Parathyroid adenoma (tissue), 2 donors: Measurements from ENCODE around the gene GPR18.

Experiments used
- H2AFZ ChIP-seq: fragments of 300-600 bp; sonication (generic); one replicate; pipeline ENCODE4 v1.7.0; 2017; ENCODE audit warnings: antibody characterized with exemption, mild to moderate bottlenecking
- H3K27ac ChIP-seq: fragments of 300-600 bp; sonication (generic); one replicate; pipeline ENCODE4 v1.7.0; 2017
- H3K27me3 ChIP-seq: fragments of 300-600 bp; sonication (generic); one replicate; pipeline ENCODE4 v1.7.0; 2017; ENCODE audit warnings: low read length; ENCODE audit not compliant: control insufficient read depth, insufficient read depth
- H3K36me3 ChIP-seq: fragments of 300-600 bp; sonication (generic); one replicate; pipeline ENCODE4 v1.7.0; 2017; ENCODE audit warnings: low read length; ENCODE audit not compliant: control insufficient read depth, insufficient read depth
- H3K4me1 ChIP-seq: fragments of 300-600 bp; sonication (generic); one replicate; pipeline ENCODE4 v1.7.0; 2017; ENCODE audit warnings: control low read depth
- H3K4me2 ChIP-seq: fragments of 300-600 bp; sonication (generic); one replicate; pipeline ENCODE4 v1.7.0; 2017; ENCODE audit warnings: low read length
- H3K4me3 ChIP-seq: fragments of 300-600 bp; sonication (generic); one replicate; pipeline ENCODE4 v1.7.0; 2017; ENCODE audit warnings: low read depth, low read length
- H3K79me2 ChIP-seq: fragments of 300-600 bp; sonication (generic); one replicate; pipeline ENCODE4 v1.7.0; 2017; ENCODE audit warnings: control low read depth
- H3K9ac ChIP-seq: fragments of 300-600 bp; sonication (generic); one replicate; pipeline ENCODE4 v1.7.0; 2017; ENCODE audit warnings: mild to moderate bottlenecking
- H3K9me3 ChIP-seq: fragments of 300-600 bp; sonication (generic); one replicate; pipeline ENCODE4 v1.7.0; 2017; ENCODE audit warnings: low read length; ENCODE audit not compliant: control insufficient read depth
- TF ChIP-seq, protein P1 (sequence below): fragments of 300-600 bp; sonication (generic); IDR thresholded peaks from one replicate; pipeline ENCODE4 v1.7.0; 2017; ENCODE audit warnings: antibody characterized with exemption, mild to moderate bottlenecking
- donor health status: primary hyperparathyroidism.

Gene GPR18

DNA sequence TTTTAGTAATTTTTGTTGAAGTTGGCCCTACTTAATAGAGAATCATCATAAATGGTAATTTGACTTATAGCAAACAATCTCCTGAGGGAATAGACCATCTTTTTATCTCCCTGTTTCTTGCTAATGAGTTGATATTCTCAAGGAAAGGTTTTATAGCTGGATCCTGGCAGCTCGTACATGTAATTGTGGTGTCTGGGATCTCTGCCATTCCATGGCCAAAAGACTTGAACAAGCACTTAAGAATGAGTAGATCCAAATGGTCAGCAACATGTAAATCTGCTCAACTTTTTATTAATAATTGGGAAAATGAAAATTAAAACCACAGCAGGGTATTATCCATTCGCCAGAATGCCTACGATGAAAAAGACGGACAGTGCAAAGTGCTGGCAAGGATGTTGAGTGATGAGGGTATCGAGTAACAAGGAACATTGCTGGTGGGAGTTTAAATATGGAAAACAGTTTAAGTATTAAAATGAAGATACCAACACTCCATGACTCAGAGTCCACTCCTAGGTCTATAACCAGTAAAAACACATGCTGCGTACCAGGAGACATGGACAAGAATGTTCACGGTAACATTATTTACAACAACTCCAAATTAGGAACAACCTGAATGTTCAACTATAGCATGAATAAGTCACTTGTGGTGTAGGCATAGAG is 5.1 kb upstream of the GPR18 start:
- Histone ChIP-seq H3K4me1 (no peaks in the 10 kb centered on the region), H3K9me3 (no peaks in the 10 kb centered on the region), H3K9ac (no peak overlapping the region), H3K27me3 (no peaks in the 10 kb centered on the region), H2AFZ (no peak overlapping the region), H3K4me2 (no peak overlapping the region), H3K36me3 (no peaks in the 10 kb centered on the region), H3K27ac (no peak overlapping the region), H3K79me2 (no peaks in the 10 kb centered on the region), H3K4me3 (no peak overlapping the region)
- TF ChIP-seq, protein P1, sequence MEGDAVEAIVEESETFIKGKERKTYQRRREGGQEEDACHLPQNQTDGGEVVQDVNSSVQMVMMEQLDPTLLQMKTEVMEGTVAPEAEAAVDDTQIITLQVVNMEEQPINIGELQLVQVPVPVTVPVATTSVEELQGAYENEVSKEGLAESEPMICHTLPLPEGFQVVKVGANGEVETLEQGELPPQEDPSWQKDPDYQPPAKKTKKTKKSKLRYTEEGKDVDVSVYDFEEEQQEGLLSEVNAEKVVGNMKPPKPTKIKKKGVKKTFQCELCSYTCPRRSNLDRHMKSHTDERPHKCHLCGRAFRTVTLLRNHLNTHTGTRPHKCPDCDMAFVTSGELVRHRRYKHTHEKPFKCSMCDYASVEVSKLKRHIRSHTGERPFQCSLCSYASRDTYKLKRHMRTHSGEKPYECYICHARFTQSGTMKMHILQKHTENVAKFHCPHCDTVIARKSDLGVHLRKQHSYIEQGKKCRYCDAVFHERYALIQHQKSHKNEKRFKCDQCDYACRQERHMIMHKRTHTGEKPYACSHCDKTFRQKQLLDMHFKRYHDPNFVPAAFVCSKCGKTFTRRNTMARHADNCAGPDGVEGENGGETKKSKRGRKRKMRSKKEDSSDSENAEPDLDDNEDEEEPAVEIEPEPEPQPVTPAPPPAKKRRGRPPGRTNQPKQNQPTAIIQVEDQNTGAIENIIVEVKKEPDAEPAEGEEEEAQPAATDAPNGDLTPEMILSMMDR = no peak

DNA sequence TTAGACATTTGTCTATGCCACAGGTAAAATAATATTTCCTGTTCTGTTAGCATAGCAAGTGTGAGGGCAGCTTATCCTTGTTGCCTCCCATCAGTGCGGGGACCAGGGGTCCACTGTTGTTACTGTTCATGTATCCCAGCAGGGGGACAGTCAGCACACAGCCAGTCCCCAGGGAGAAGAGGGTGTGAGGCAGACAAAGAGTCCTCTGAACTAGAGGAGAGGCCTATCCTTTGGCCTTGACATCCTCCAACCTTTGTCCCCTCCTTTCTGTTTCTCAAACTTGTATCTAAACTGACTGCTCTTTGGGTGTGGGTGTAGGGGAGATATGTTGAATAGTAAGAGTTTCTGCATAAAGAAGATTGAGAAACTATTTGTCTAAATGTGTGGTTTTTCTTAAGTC is 2.9 kb upstream of the GPR18 start:
- Histone ChIP-seq H3K4me2 (no peak overlapping the region), H3K27me3 (no peaks in the 10 kb centered on the region), H3K9me3 (no peaks in the 10 kb centered on the region), H2AFZ (no peak overlapping the region), H3K4me1 (no peaks in the 10 kb centered on the region), H3K4me3 (no peak overlapping the region), H3K36me3 (no peaks in the 10 kb centered on the region), H3K79me2 (no peaks in the 10 kb centered on the region), H3K27ac (no peak overlapping the region), H3K9ac (no peak overlapping the region)
- TF ChIP-seq, protein P1 = no peak

DNA sequence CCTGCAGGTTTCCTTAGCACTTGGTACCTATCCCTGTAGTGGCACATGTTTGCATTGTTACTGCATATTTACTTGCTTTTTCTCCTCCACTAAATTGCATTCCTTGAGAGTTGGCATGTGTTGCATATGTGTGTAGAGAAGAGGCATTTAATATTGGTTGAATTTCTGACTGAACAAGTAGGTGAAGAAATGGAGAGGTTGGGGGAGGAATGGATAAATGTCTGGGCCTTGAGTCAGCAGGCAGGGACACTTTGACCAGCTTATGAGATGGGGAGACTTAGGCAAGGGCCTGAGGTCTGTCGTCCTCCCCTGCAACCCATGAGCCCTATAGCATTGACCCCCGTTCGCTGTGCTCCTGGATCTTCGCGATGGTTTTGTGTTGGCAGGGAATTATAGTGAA is 2.0 kb upstream of the GPR18 start:
- Histone ChIP-seq H3K79me2 (no peaks in the 10 kb centered on the region), H3K4me2 (no peak overlapping the region), H3K27ac (no peak overlapping the region), H3K36me3 (no peaks in the 10 kb centered on the region), H3K9ac (no peak overlapping the region), H3K4me1 (no peaks in the 10 kb centered on the region), H2AFZ (no peak overlapping the region), H3K27me3 (no peaks in the 10 kb centered on the region), H3K9me3 (no peaks in the 10 kb centered on the region), H3K4me3 (no peak overlapping the region)
- TF ChIP-seq, protein P1 = no peak

DNA sequence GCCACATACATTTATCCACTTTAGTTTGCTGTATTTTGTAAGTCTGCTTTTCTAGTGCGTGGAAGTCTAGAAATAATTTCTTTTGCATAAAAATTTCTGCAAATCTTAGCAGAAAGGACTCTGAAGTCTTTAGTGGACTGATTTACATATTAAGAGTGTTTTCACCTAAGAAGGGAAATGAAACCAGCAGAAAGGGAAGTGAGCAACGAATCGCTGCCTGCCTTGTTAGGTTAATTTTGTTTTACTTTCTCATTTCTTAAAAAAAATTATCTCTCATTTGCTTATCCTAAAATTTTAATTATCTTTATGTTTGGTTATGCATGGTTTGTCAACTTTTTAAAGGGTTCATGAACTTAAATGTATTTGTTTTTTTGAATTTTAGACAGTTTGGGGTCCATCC is 767 bp upstream of the GPR18 start:
- H3K27ac ChIP-seq = no peak overlapping the region
- H3K4me3 ChIP-seq = no peak overlapping the region
- H3K9ac ChIP-seq = no peak overlapping the region
- H3K27me3 ChIP-seq = no peaks in the 10 kb centered on the region
- no peaks in the 10 kb centered on the region for H3K4me1 ChIP-seq
- no peak overlapping the region for H3K4me2 ChIP-seq
- H3K36me3 ChIP-seq = no peaks in the 10 kb centered on the region
- H2AFZ ChIP-seq = no peak overlapping the region
- H3K79me2 ChIP-seq = no peaks in the 10 kb centered on the region
- H3K9me3 ChIP-seq = no peaks in the 10 kb centered on the region
- TF ChIP-seq, protein P1 = no peak

DNA sequence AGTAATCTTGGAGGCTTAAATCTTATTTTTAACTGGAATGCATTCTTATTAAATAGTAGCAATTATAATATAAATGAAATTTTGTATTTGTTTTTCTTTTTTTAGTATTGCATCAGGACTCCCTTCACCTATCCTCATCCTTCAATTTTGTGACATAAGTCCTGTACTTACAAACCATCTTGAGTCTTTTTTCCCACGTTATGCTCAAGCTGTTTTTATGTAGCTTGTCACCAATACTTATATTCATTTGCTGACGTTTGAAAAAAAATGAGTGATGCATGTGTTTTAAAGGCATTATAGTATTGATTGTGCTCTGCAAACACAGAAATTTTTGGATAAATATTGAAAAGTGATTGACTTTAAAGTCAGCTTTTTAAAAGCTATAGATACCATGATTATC is 888 bp downstream of the GPR18 start:
- H2AFZ ChIP-seq = no peak overlapping the region
- no peaks in the 10 kb centered on the region for H3K36me3 ChIP-seq
- H3K4me2 ChIP-seq = no peak overlapping the region

More for the DNA sequence above, 888 bp downstream of the GPR18 start:
- Histone ChIP-seq H3K4me3 (no peak overlapping the region), H3K9me3 (no peaks in the 10 kb centered on the region), H3K79me2 (no peaks in the 10 kb centered on the region), H3K9ac (no peak overlapping the region), H3K4me1 (no peaks in the 10 kb centered on the region), H3K27ac (no peak overlapping the region), H3K27me3 (no peaks in the 10 kb centered on the region)
- TF ChIP-seq, protein P1 = no peak
